IMR-90 (cell line): ENCODE results near the gene NWD2. TPM values are rescaled to one million over a fixed set of nuclear protein-coding genes. Genes with fewer than 3 reads are reported as not detected.

ENCODE experiments used
- ATAC-seq: fragments of 200-7000 bp; cut with Tn5 transposase; 2 replicates; pipeline ENCODE4 v1.9.1; 2020; ENCODE audit warnings: low read depth, mild to moderate bottlenecking, moderate library complexity
- BruUV-seq: library from RNA; stranded (reverse); fragments of 400-500 nt; replicated peaks from 2 replicates; lab custom pipeline; 2021; lab: Mats Ljungman, UMichigan
- CTCF ChIA-PET: fragments of 300-600 bp; formaldehyde crosslinking; extraction: SDS; loops from one replicate; lab custom pipeline; 2021; ENCODE audit warnings: antibody characterized with exemption; lab: Yijun Ruan, JAX
- POLR2A ChIA-PET: fragments of 300-600 bp; sonication (Branson Sonifier 250); formaldehyde crosslinking; loops from one replicate; lab custom pipeline; 2022; ENCODE audit warnings: antibody characterized with exemption; ENCODE audit not compliant: unreplicated experiment; lab: Charles Lee
- DNase-seq: peaks from one replicate; pipeline ENCODE4 v3.0.0; 2013
- H2AFZ ChIP-seq: replicated peaks from 2 replicates; pipeline ENCODE3; 2013; ENCODE audit warnings: low read length, mild to moderate bottlenecking; ENCODE audit not compliant: poor library complexity
- H2AK5ac ChIP-seq: 2 replicates; pipeline ENCODE4 v1.6.1; 2013; ENCODE audit warnings: low read depth, low read length, inconsistent platforms
- H2AK9ac ChIP-seq: replicated peaks from 2 replicates; pipeline ENCODE3; 2013; ENCODE audit warnings: mild to moderate bottlenecking, low read depth, low read length, moderate library complexity; ENCODE audit not compliant: poor library complexity
- H2BK120ac ChIP-seq: 2 replicates; pipeline ENCODE4 v1.6.1; 2013; ENCODE audit warnings: low read depth, low read length, inconsistent platforms
- H2BK15ac ChIP-seq: 3 replicates; pipeline ENCODE4 v1.6.1; 2013; ENCODE audit warnings: low read depth, low read length, inconsistent platforms
- H2BK20ac ChIP-seq: 2 replicates; pipeline ENCODE4 v1.6.1; 2013; ENCODE audit warnings: low read depth, mild to moderate bottlenecking, inconsistent platforms, low read length, moderate library complexity
- H2BK5ac ChIP-seq: 2 replicates; pipeline ENCODE4 v1.6.1; 2013; ENCODE audit warnings: mild to moderate bottlenecking, low read depth, low read length, inconsistent platforms; ENCODE audit not compliant: poor library complexity, severe bottlenecking
- H3K14ac ChIP-seq: replicated peaks from 2 replicates; pipeline ENCODE4 v1.6.1; 2013; ENCODE audit warnings: low read depth, low read length, inconsistent platforms
- H3K18ac ChIP-seq: 2 replicates; pipeline ENCODE4 v1.6.1; 2013; ENCODE audit warnings: low read depth, low read length, control low read depth
- H3K23ac ChIP-seq: 2 replicates; pipeline ENCODE4 v1.6.1; 2013; ENCODE audit warnings: low read depth, low read length, inconsistent platforms
- H3K27ac ChIP-seq: 2 replicates; pipeline ENCODE4 v1.5.1; 2013; ENCODE audit warnings: mild to moderate bottlenecking, control low read depth, low read length; ENCODE audit not compliant: insufficient read depth
- H3K27me3 ChIP-seq: 2 replicates; pipeline ENCODE4 v1.6.1; 2013; ENCODE audit warnings: low read length; ENCODE audit not compliant: control insufficient read depth, insufficient read depth
- H3K36me3 ChIP-seq: 2 replicates; pipeline ENCODE4 v1.6.1; 2013; ENCODE audit warnings: low read length, mixed read lengths; ENCODE audit not compliant: control insufficient read depth, insufficient read depth
- H3K4ac ChIP-seq: 2 replicates; pipeline ENCODE4 v1.6.1; 2013; ENCODE audit warnings: low read depth, low read length, inconsistent platforms
- H3K4me1 ChIP-seq: 2 replicates; pipeline ENCODE4 v1.6.1; 2013; ENCODE audit warnings: low read length, mixed read lengths; ENCODE audit not compliant: control insufficient read depth, insufficient read depth
- H3K4me2 ChIP-seq: 2 replicates; pipeline ENCODE4 v1.6.1; 2013; ENCODE audit warnings: low read depth, mild to moderate bottlenecking, control low read depth, low read length, moderate library complexity
- H3K4me3 ChIP-seq: 2 replicates; pipeline ENCODE4 v1.5.1; 2013; ENCODE audit warnings: low read depth, mild to moderate bottlenecking, control low read depth, low read length, moderate library complexity; ENCODE audit not compliant: insufficient read depth
- H3K56ac ChIP-seq: 2 replicates; pipeline ENCODE4 v1.6.1; 2013; ENCODE audit warnings: low read length, inconsistent platforms; ENCODE audit not compliant: insufficient read depth; ENCODE audit errors: extremely low read depth
- H3K79me1 ChIP-seq, 2 experiments: 2 replicates each; pipeline ENCODE4 v1.6.1; 2013; ENCODE audit warnings: low read length in 2 of 2, inconsistent platforms in 1 of 2, low read depth in 1 of 2
- H3K9ac ChIP-seq: 2 replicates; pipeline ENCODE4 v1.6.1; 2013; ENCODE audit warnings: low read depth, low read length, control low read depth
- H3K9me1 ChIP-seq: 2 replicates; pipeline ENCODE4 v1.6.1; 2013; ENCODE audit warnings: low read length, inconsistent platforms; ENCODE audit not compliant: insufficient read depth
- H3K9me3 ChIP-seq: 2 replicates; pipeline ENCODE4 v1.6.1; 2013; ENCODE audit warnings: low read length; ENCODE audit not compliant: control insufficient read depth, insufficient read depth
- H4K20me1 ChIP-seq: 2 replicates; pipeline ENCODE4 v1.6.1; 2013; ENCODE audit warnings: low read length, inconsistent platforms; ENCODE audit not compliant: insufficient read depth
- H4K5ac ChIP-seq: 2 replicates; pipeline ENCODE4 v1.6.1; 2013; ENCODE audit warnings: mild to moderate bottlenecking, low read depth, low read length, control low read depth
- H4K8ac ChIP-seq, 2 experiments: 2 replicates each; pipeline ENCODE4 v1.6.1; 2013; ENCODE audit warnings: low read depth in 2 of 2, low read length in 2 of 2, control low read depth in 1 of 2, inconsistent platforms in 1 of 2
- H4K91ac ChIP-seq: 2 replicates; pipeline ENCODE4 v1.6.1; 2013; ENCODE audit warnings: low read depth, low read length, inconsistent platforms; ENCODE audit not compliant: insufficient read depth
- ELK1 ChIP-seq: fragments of 150-350 bp; IDR thresholded peaks from 2 replicates; pipeline ENCODE4 v1.6.1; 2016; ENCODE audit warnings: low read depth, mild to moderate bottlenecking, low read length, moderate library complexity, borderline replicate concordance
- MAFK ChIP-seq: IDR thresholded peaks from 2 replicates; pipeline ENCODE4 v1.6.1; 2012; ENCODE audit warnings: low read depth, low read length, improper control_type of control experiment
- WGBS, 2 experiments: methylation state at CpG; one replicate each; pipeline versions ENCODE4 v1.1.5 to v1.1.7; 2013; ENCODE audit warnings: missing lambda C conversion rate in 2 of 2; ENCODE audit not compliant: insufficient read length in 1 of 2; ENCODE audit errors: extremely low coverage in 2 of 2; 5-methylcytosine and 5-hydroxymethylcytosine counted together
- dilution Hi-C: fragments of 300-500 bp; cut with HindIII; formaldehyde crosslinking; loops from one replicate; pipeline ENCODE4 v1.14.3; 2018; ENCODE audit warnings: low sequenced_read_pairs; ENCODE audit not compliant: unreplicated experiment
- in situ Hi-C: fragments of 300-500 bp; cut with MboI; formaldehyde crosslinking; loops from 3 replicates; pipeline ENCODE4 v1.14.3; 2019; ENCODE audit warnings: low sequenced_read_pairs, inconsistent platforms, mixed read lengths
- intact Hi-C: fragments of 100-400 bp; cut with micrococcal nuclease; formaldehyde crosslinking; loops from 2 replicates; pipeline ENCODE4 v1.10.0; 2022
- polyA plus RNA-seq, 3 experiments: library from polyadenylated mRNA; depleted of rRNA; stranded (reverse); fragments of >200 nt; gene quantifications; 2 replicates each; pipeline ENCODE4 v1.2.3, GENCODE V29; 2012; ENCODE audit warnings: low replicate concordance in 1 of 3
- total RNA-seq: library from RNA; depleted of rRNA; stranded (reverse); fragments of >200 nt; gene quantifications from 2 replicates; pipeline ENCODE4 v1.2.3, GENCODE V29; 2012

The NWD2 gene
- total and polyA plus RNA-seq, 2 of the 4 experiments (the other 2 are of a cell fraction), result not detected

GRCh38 chr4:37427193-37427592 lies 182.7 kb downstream of the NWD2 start:
- no peak overlapping the region for H3K14ac ChIP-seq
- H3K4me1 ChIP-seq, result no peaks in the 10 kb centered on the region
- no peak for TF ChIP-seq ELK1
- no peak for TF ChIP-seq MAFK
- no peak overlapping the region for H3K9ac ChIP-seq
- no peak overlapping the region for H2BK120ac ChIP-seq
- no peak overlapping the region for H3K4me2 ChIP-seq
- in situ Hi-C loops, result no loop called here
- no peak overlapping the region for H3K56ac ChIP-seq
- no peak overlapping the region for H3K4ac ChIP-seq
- no peak overlapping the region for H3K4me3 ChIP-seq
- H3K27ac ChIP-seq, result no peak overlapping the region
- H2BK5ac ChIP-seq, result no peak overlapping the region
- H4K5ac ChIP-seq, result no peak overlapping the region
- intact Hi-C loops, result no loop called here
- no peak overlapping the region for H2AK9ac ChIP-seq
- H2AFZ ChIP-seq, result no peak overlapping the region
- H3K36me3 ChIP-seq, result no peaks in the 10 kb centered on the region
- no peak overlapping the region for H4K8ac ChIP-seq
- CTCF ChIA-PET, result no interaction called here
- H2BK15ac ChIP-seq, result no peak overlapping the region
- no peak for DNase-seq
- no CpG with 5 or more reads among the region's 2 CpGs for WGBS, 2 experiments
- dilution Hi-C loops, result no loop called here
- H3K79me1 ChIP-seq, result no peaks in the 10 kb centered on the region
- H3K18ac ChIP-seq, result no peak overlapping the region
- no peaks in the 10 kb centered on the region for H3K27me3 ChIP-seq
- no peak for ATAC-seq
- no peak overlapping the region for H2BK20ac ChIP-seq
- POLR2A ChIA-PET, result no interaction called here
- H2AK5ac ChIP-seq, result no peak overlapping the region
- no TSS peak for BruUV-seq
- no peaks in the 10 kb centered on the region for H4K20me1 ChIP-seq
- no peaks in the 10 kb centered on the region for H3K9me3 ChIP-seq
- H3K9me1 ChIP-seq, result no peaks in the 10 kb centered on the region
- no peak overlapping the region for H3K23ac ChIP-seq
- no peak overlapping the region for H4K91ac ChIP-seq
